Pancreas (tissue), 10 donors: ENCODE data around the gene UQCC2. TPM values are rescaled to one million over a fixed set of nuclear protein-coding genes. Genes with fewer than 3 reads are reported as not detected.

ENCODE experiments used
- ATAC-seq, 4 donors: fragments of 200-7000 bp; cut with Tn5 transposase; one replicate each; pipeline versions ENCODE4 v1.8.0 to v1.9.1; 2020; ENCODE audit warnings: mild to moderate bottlenecking in 4 of 4, moderate library complexity in 4 of 4
- DNase-seq, 6 donors: peaks; one replicate each; pipeline ENCODE4 v3.0.0-alpha.2; 2020
- FAIRE-seq: peaks from 2 replicates; lab custom pipeline; 2012; peaks lifted over from hg19 to GRCh38; lab: Jason Lieb, UNC
- H3K27ac ChIP-seq, 4 donors: fragments of 200-600 bp; sonication (generic); 1 replicate in 3 of 4; 2 replicates in 1 of 4; pipeline versions ENCODE4 v1.5.0 to v1.8.0; 2020
- H3K27me3 ChIP-seq, 4 donors: fragments of 200-600 bp; one replicate each; pipeline ENCODE4 v1.8.0; 2021
- H3K36me3 ChIP-seq, 3 donors: fragments of 200-600 bp; sonication (generic) in 1 of 3; one replicate each; pipeline versions ENCODE4 v1.5.0 to v1.8.0; 2020 to 2021
- H3K4me1 ChIP-seq, 3 donors: fragments of 200-600 bp; one replicate each; pipeline ENCODE4 v1.8.0; 2021
- H3K4me3 ChIP-seq, 4 donors: fragments of 200-600 bp; sonication (generic) in 2 of 4; one replicate each; pipeline versions ENCODE4 v1.5.0 to v1.8.0; 2020 to 2021
- H3K9me3 ChIP-seq, 4 donors: fragments of 200-600 bp; one replicate each; pipeline ENCODE4 v1.8.0; 2021
- CTCF ChIP-seq, 4 donors: fragments of 200-600 bp; sonication (generic) in 3 of 4; IDR thresholded peaks; one replicate each; pipeline versions ENCODE4 v1.5.0 to v1.8.0; 2021; ENCODE audit warnings: antibody characterized with exemption in 4 of 4
- WGBS, 2 donors: extraction: QIAGEN DNeasy Blood & Tissue Kit; methylation state at CpG; one replicate each; pipeline ENCODE4 v1.1.7; 2013; 5-methylcytosine and 5-hydroxymethylcytosine counted together
- intact Hi-C, 3 donors: fragments of 100-400 bp; cut with DNase I; formaldehyde crosslinking; loops; one replicate each; pipeline versions ENCODE4 v1.11.1 to v1.14.2; 2022
- polyA plus RNA-seq, 2 donors: library from polyadenylated mRNA; stranded (reverse); fragments of 200-250 nt; gene quantifications; one replicate each; pipeline ENCODE4 v1.2.3, GENCODE V29; 2013
- total RNA-seq, 6 donors: library from RNA; stranded (reverse); fragmentation: NEBNext Ultra II Directional in 4 of 6; extraction: Animal tissue kit (Norgen Biotek cat#: 25700) in 4 of 6; gene quantifications; one replicate each; pipeline versions ENCODE4 v1.2.1 to v1.2.4, GENCODE V29; 2021 to 2023
- donor health status: healthy with polysubstance abuse.
- donor health status: DM: no; HTN: no; CAD: no; lungs with moderate emphysema.
- donor health status: DM: no; HTN: no; CAD: no.
- donor health status: control.
- donor health status: control.
- donor health status: Bipolar disorder and iron deficiency.
- donor health status: DM: yes; HTN: yes; CAD: no.
- donor health status: DM: no; HTN: no; CAD: no.
- donor health status: DM: no; HTN: no; CAD: no.
- donor health status: DM: yes; HTN: yes; CAD: no.

UQCC2 gene
- total and polyA plus RNA-seq, 8 donors: 13.9 to 58.9 (median 28.6) TPM

GRCh38 chr6:33727932-33728331 lies 16.4 kb upstream of the UQCC2 start:
- peak; percentile 80 to 94 (median 87) for DNase-seq
- Histone ChIP-seq H3K27ac (peak overlapping the region; percentile 13 to 79 (median 71)), H3K36me3 (no peaks in the 10 kb centered on the region), H3K4me1 (peaks cover 25 to 46% (median 36%) of the 10 kb centered on the region in 3 donors), H3K9me3 (no peaks in the 10 kb centered on the region), H3K27me3 (no peaks in the 10 kb centered on the region), H3K4me3 (no peak overlapping the region)
- peak; percentile 85 to 90 (median 86) for ATAC-seq
- intact Hi-C loops: no loop called here
- no peak for FAIRE-seq
- no peak for TF ChIP-seq CTCF (IDR thresholded peaks at IDR 0.05)
- 22 to 35% methylated on average over 11 of the region's 11 CpGs for WGBS, 2 donors

GRCh38 chr6:33727126-33727525 lies 15.6 kb upstream of the UQCC2 start:
- DNase-seq (peak in 1 of 6 donors; percentile 49), ATAC-seq (peak in 1 of 4 donors; percentile 7), FAIRE-seq (no peak)
- Histone ChIP-seq H3K36me3 (no peaks in the 10 kb centered on the region), H3K4me3 (no peak overlapping the region), H3K27me3 (no peaks in the 10 kb centered on the region), H3K4me1 (peaks cover 26 to 43% (median 28%) of the 10 kb centered on the region in 3 donors), H3K27ac (peak overlapping the region; percentile 13 to 79 (median 71)), H3K9me3 (no peaks in the 10 kb centered on the region)
- WGBS, 2 donors: 51 to 61% methylated on average over 7 of the region's 7 CpGs
- intact Hi-C loops: no loop called here
- TF ChIP-seq CTCF (IDR thresholded peaks at IDR 0.05): no peak

- peak in 1 of 6 donors; percentile 49 for DNase-seq
- H3K27ac ChIP-seq: peak overlapping the region in 3 of 4 donors; percentile 67 to 79 (median 75)
These were observed 15.2 kb upstream of the UQCC2 start for GRCh38 chr6:33726696-33727095.

GRCh38 chr6:33725891-33726673 lies 14.6 kb upstream of the UQCC2 start:
- intact Hi-C loops: no loop called here
- Histone ChIP-seq H3K27ac (peak overlapping the region in 1 of 4 donors; percentile 79), H3K36me3 (no peaks in the 10 kb centered on the region), H3K4me1 (peaks cover 20 to 38% (median 26%) of the 10 kb centered on the region in 3 donors), H3K4me3 (no peak overlapping the region), H3K27me3 (no peaks in the 10 kb centered on the region), H3K9me3 (no peaks in the 10 kb centered on the region)
- no peak for DNase-seq
- TF ChIP-seq CTCF (IDR thresholded peaks at IDR 0.05): no peak
- 86 to 94% methylated on average over 7 of the region's 7 CpGs for WGBS, 2 donors
- no peak for FAIRE-seq
- no peak for ATAC-seq

More at GRCh38 chr6:33726696-33727095, 15.2 kb upstream of the UQCC2 start:
- no peaks in the 10 kb centered on the region for H3K27me3 ChIP-seq
- no peak for ATAC-seq
- intact Hi-C loops: no loop called here
- no peak for TF ChIP-seq CTCF (IDR thresholded peaks at IDR 0.05)
- H3K36me3 ChIP-seq: no peaks in the 10 kb centered on the region
- WGBS, 2 donors: 95 to 96% methylated on average over 15 of the region's 15 CpGs
- H3K4me1 ChIP-seq: peaks cover 26 to 43% (median 26%) of the 10 kb centered on the region in 3 donors
- H3K4me3 ChIP-seq: no peak overlapping the region
- H3K9me3 ChIP-seq: no peaks in the 10 kb centered on the region
- FAIRE-seq: no peak

- no peak for ATAC-seq
- Histone ChIP-seq H3K4me1 (peaks cover 12 to 40% (median 26%) of the 10 kb centered on the region in 3 donors), H3K36me3 (no peaks in the 10 kb centered on the region), H3K27ac (no peak overlapping the region), H3K27me3 (no peaks in the 10 kb centered on the region), H3K4me3 (no peak overlapping the region), H3K9me3 (no peaks in the 10 kb centered on the region)
- DNase-seq: no peak
- 94 to 98% methylated on average over 12 to 13 of the region's 14 CpGs for WGBS, 2 donors
- no peak for FAIRE-seq
- intact Hi-C loops: no loop called here
- no peak for TF ChIP-seq CTCF (IDR thresholded peaks at IDR 0.05)
These were observed 13.7 kb upstream of the UQCC2 start for GRCh38 chr6:33725222-33725621.
